Prostate gland (tissue), 2 donors: ENCODE measurements around the gene XXYLT1. TPM values are rescaled to one million over a fixed set of nuclear protein-coding genes. Genes with fewer than 3 reads are reported as not detected.

ENCODE experiments used
- DNase-seq: peaks from one replicate; pipeline ENCODE4 v3.0.0-alpha.2; 2019; ENCODE audit warnings: low spot score
- H3K27ac ChIP-seq, 2 donors: fragments of 200-600 bp; sonication (generic); 2 replicates each; pipeline ENCODE4 v1.5.1; 2017 to 2019
- H3K27me3 ChIP-seq: fragments of 200-600 bp; sonication (generic); replicated peaks from 2 replicates; pipeline ENCODE4 v1.5.1; 2019; ENCODE audit not compliant: insufficient read depth
- H3K36me3 ChIP-seq, 2 donors: fragments of 200-600 bp; sonication (generic); 1 replicate in 1 of 2; 2 replicates in 1 of 2; pipeline versions ENCODE4 v1.5.1 to v1.8.1; 2017 to 2019
- H3K4me1 ChIP-seq: fragments of 200-600 bp; sonication (generic); replicated peaks from 2 replicates; pipeline ENCODE4 v1.5.1; 2019
- H3K4me3 ChIP-seq, 2 donors: fragments of 200-600 bp; sonication (generic); 2 replicates each; pipeline ENCODE4 v1.5.1; 2017 to 2019
- H3K9me3 ChIP-seq: fragments of 200-600 bp; sonication (generic); 2 replicates; pipeline ENCODE4 v1.5.1; 2017
- POLR2A ChIP-seq: fragments of 450-650 bp; IDR thresholded peaks from one replicate; pipeline ENCODE4 v1.6.1; 2016; ENCODE audit warnings: antibody characterized with exemption, mild to moderate bottlenecking
- POLR2AphosphoS5 ChIP-seq: sonication (generic); formaldehyde crosslinking; IDR thresholded peaks from one replicate; pipeline ENCODE4 v1.6.1; 2017; ENCODE audit warnings: antibody characterized with exemption
- WGBS: methylation state at CpG from one replicate; pipeline ENCODE4 v1.1.5; 2018; 5-methylcytosine and 5-hydroxymethylcytosine counted together
- intact Hi-C: fragments of 100-400 bp; cut with DNase I; formaldehyde crosslinking; loops from one replicate; pipeline ENCODE4 v1.14.2; 2022
- total RNA-seq, 2 donors: library from RNA; depleted of rRNA; stranded (reverse); fragments of >200 nt; gene quantifications; one replicate each; pipeline ENCODE4 v1.1.0, GENCODE V29; 2016
- TF ChIP-seq, protein P1 (sequence below), 4 experiments: fragments of 200-600 bp in 2 of 4; fragments of 450-650 bp in 2 of 4; sonication (generic) in 2 of 4; IDR thresholded peaks; 1 replicate in 3 of 4; 2 replicates in 1 of 4; pipeline ENCODE4 v1.5.1; 2016 to 2019; ENCODE audit warnings: antibody characterized with exemption in 4 of 4, mild to moderate bottlenecking in 2 of 4, moderate library complexity in 2 of 4

XXYLT1 gene
- total RNA-seq, 2 donors from 2014 or later, result 14.9 to 22.7 TPM

GRCh38 chr3:195155570-195156241, 115.3 kb downstream of the XXYLT1 start:
- TF ChIP-seq POLR2A (no peak), POLR2AphosphoS5 (no peak)
- TF ChIP-seq, protein P1, sequence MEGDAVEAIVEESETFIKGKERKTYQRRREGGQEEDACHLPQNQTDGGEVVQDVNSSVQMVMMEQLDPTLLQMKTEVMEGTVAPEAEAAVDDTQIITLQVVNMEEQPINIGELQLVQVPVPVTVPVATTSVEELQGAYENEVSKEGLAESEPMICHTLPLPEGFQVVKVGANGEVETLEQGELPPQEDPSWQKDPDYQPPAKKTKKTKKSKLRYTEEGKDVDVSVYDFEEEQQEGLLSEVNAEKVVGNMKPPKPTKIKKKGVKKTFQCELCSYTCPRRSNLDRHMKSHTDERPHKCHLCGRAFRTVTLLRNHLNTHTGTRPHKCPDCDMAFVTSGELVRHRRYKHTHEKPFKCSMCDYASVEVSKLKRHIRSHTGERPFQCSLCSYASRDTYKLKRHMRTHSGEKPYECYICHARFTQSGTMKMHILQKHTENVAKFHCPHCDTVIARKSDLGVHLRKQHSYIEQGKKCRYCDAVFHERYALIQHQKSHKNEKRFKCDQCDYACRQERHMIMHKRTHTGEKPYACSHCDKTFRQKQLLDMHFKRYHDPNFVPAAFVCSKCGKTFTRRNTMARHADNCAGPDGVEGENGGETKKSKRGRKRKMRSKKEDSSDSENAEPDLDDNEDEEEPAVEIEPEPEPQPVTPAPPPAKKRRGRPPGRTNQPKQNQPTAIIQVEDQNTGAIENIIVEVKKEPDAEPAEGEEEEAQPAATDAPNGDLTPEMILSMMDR (IDR thresholded peaks at IDR 0.05), result no peak
- Histone ChIP-seq H3K27me3 (no peaks in the 10 kb centered on the region), H3K27ac (peak overlapping the region; percentile 82 to 90), H3K4me1 (peaks cover 22% of the 10 kb centered on the region), H3K9me3 (no peaks in the 10 kb centered on the region), H3K4me3 (no peak overlapping the region), H3K36me3 (no peaks in the 10 kb centered on the region)
- DNase-seq, result no peak
- intact Hi-C loops, result loop anchor here (10.0 kb wide), 1 partner anchor 49 kb away; no protein-coding TSS in a partner anchor
- WGBS, result 61% methylated on average over 17 of the region's 17 CpGs

DNA sequence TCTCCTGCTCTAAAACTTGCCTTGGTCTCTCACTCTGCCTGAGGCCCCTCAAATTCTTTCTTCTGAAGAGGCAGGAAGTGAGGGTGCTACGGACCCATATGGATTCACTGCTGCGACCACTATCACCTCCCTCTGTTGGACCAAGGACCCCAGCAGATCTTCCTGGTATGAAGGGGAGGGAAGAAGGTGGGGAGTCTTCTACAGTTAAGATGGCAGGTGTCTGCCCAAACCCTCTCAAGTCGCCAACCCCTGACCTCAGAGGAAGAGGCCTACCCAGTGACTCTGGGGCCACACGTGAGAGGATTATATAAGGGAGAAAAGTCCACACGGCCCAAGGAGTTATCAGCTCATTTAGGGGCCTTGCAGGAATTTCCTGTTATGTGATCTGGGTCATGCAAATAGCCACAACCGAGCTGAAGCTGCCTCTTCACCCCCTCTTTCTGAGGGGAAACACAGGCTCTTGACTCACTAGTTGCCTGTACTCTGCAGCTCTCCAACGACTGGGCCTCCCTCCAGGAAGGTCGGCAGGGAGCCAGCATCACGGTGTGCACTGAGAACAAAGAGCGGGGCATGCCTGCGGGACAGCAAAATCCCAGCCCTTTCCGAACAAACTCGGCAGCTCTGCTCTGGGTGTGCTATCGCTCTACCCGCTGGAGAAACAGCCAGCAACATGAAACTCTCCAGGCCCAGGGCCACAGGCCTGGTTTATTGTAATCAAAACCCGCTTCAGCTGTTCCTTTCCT, 116.0 kb downstream of the XXYLT1 start:
- WGBS, result 16% methylated on average over 16 of the region's 16 CpGs
- Histone ChIP-seq H3K4me1 (peaks cover 22% of the 10 kb centered on the region), H3K36me3 (no peaks in the 10 kb centered on the region), H3K4me3 (no peak overlapping the region), H3K27me3 (no peaks in the 10 kb centered on the region), H3K9me3 (no peaks in the 10 kb centered on the region), H3K27ac (peak overlapping the region; percentile 82 to 90)
- TF ChIP-seq, protein P1 (IDR thresholded peaks at IDR 0.05), result no peak
- peak; percentile 76 for TF ChIP-seq POLR2AphosphoS5
- DNase-seq, result peak; percentile 89
- intact Hi-C loops, result loop anchor here (5.0 to 10.0 kb wide), 2 partner anchors 38 to 50 kb away; no protein-coding TSS in a partner anchor

- intact Hi-C loops, result loop anchor here (5.0 to 10.0 kb wide), 2 partner anchors 37 to 51 kb away; no protein-coding TSS in a partner anchor
- H3K27me3 ChIP-seq, result no peaks in the 10 kb centered on the region
- peak overlapping the region; percentile 82 to 90 for H3K27ac ChIP-seq
- TF ChIP-seq POLR2AphosphoS5 (no peak), POLR2A (no peak)
- TF ChIP-seq, protein P1 (IDR thresholded peaks at IDR 0.05), result no peak
- H3K36me3 ChIP-seq, result no peaks in the 10 kb centered on the region
- DNase-seq, result no peak
- no peaks in the 10 kb centered on the region for H3K9me3 ChIP-seq
- H3K4me1 ChIP-seq, result peaks cover 22% of the 10 kb centered on the region
- WGBS, result 35% methylated on average over 16 of the region's 16 CpGs
- no peak overlapping the region for H3K4me3 ChIP-seq
These were observed 116.7 kb downstream of the XXYLT1 start for GRCh38 chr3:195154111-195154791.

DNA sequence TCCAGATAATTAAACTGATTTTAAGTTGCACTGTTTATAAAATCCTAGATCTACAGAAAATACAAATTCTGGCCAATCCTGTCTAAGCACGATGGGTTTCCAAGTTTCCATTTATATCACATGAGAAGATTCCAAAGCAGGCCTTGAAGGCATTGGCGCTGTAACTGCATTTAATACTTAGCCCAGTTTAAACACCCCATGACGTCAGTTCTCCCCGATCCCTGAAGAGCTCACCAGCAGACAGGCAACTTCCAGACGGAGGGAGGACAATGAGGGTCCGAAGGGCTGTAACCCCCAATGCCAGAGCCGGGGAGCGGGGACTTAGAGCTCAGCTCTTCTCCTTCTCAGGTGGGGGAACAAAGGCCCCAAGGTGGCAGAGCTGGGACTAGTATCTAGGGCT, 117.3 kb downstream of the XXYLT1 start:
- no peak for DNase-seq
- Histone ChIP-seq H3K4me3 (no peak overlapping the region), H3K9me3 (no peaks in the 10 kb centered on the region), H3K4me1 (peaks cover 22% of the 10 kb centered on the region), H3K36me3 (no peaks in the 10 kb centered on the region), H3K27me3 (no peaks in the 10 kb centered on the region), H3K27ac (peak overlapping the region; percentile 82 to 90)
- TF ChIP-seq, protein P1 (IDR thresholded peaks at IDR 0.05), result no peak
- no peak for TF ChIP-seq POLR2AphosphoS5
- TF ChIP-seq POLR2A, result no peak
- intact Hi-C loops, result loop anchor here (5.0 to 10.0 kb wide), 2 partner anchors 36 to 51 kb away; no protein-coding TSS in a partner anchor
- 61% methylated on average over 8 of the region's 8 CpGs for WGBS
